Measurements from ENCODE around the gene FCHSD2. TPM values are rescaled to one million over a fixed set of nuclear protein-coding genes. Genes with fewer than 3 reads are reported as not detected.

The FCHSD2 gene
- total RNA-seq, 1 donor = 34.0 TPM

DNA sequence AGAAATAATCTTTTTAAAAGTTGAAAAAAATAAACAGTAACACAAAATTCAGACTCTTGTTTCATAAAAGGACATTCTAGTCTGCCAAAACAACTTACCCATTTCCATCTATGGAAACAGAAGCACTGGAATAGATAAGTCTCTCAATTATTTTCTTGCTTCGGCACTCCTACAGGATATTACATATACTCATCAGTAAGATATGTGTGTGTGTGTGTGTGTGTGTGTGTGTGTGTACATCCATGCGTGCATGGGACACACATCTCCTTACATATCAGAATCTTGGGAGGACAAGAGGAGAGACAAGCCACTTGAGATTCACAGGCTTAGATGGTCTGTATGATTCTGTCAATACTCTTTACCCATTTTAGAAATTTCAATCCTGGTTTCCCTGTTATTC lies 183.3 kb downstream of the FCHSD2 start:
- Histone ChIP-seq H4K20me1 (ENCODE audit: insufficient read depth, low read length) (peaks cover under 1% of the 10 kb centered on the region), H3K4me2 (ENCODE audit: insufficient read depth, low read length) (no peak overlapping the region), H3K4me1 (ENCODE audit: insufficient read depth, low read length) (peaks cover 6% of the 10 kb centered on the region), H3K79me2 (ENCODE audit: insufficient read depth, low read length) (peaks cover 2% of the 10 kb centered on the region), H3K9me3 (ENCODE audit: low read depth, low read length) (no peaks in the 10 kb centered on the region), H3K27me3 (ENCODE audit: insufficient read depth, low read length) (no peaks in the 10 kb centered on the region), H3K27ac (ENCODE audit: low read depth, low read length) (no peak overlapping the region), H3K4me3 (ENCODE audit: insufficient read depth, low read length) (no peak overlapping the region), H2AFZ (ENCODE audit: low read length) (no peak overlapping the region), H3K36me3 (ENCODE audit: insufficient read depth, low read length) (no peaks in the 10 kb centered on the region)
- DNase-seq (ENCODE audit: insufficient read length, low spot score, missing footprints) = peak; percentile 72
- TF ChIP-seq, protein P1, sequence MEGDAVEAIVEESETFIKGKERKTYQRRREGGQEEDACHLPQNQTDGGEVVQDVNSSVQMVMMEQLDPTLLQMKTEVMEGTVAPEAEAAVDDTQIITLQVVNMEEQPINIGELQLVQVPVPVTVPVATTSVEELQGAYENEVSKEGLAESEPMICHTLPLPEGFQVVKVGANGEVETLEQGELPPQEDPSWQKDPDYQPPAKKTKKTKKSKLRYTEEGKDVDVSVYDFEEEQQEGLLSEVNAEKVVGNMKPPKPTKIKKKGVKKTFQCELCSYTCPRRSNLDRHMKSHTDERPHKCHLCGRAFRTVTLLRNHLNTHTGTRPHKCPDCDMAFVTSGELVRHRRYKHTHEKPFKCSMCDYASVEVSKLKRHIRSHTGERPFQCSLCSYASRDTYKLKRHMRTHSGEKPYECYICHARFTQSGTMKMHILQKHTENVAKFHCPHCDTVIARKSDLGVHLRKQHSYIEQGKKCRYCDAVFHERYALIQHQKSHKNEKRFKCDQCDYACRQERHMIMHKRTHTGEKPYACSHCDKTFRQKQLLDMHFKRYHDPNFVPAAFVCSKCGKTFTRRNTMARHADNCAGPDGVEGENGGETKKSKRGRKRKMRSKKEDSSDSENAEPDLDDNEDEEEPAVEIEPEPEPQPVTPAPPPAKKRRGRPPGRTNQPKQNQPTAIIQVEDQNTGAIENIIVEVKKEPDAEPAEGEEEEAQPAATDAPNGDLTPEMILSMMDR (IDR thresholded peaks at IDR 0.05; ENCODE audit: extremely low read depth, low read depth, low read length) = no peak

- Histone ChIP-seq H3K27ac (ENCODE audit: low read depth, low read length) (no peak overlapping the region), H3K79me2 (ENCODE audit: insufficient read depth, low read length) (peaks cover 2% of the 10 kb centered on the region), H2AFZ (ENCODE audit: low read length) (no peak overlapping the region), H3K9me3 (ENCODE audit: low read depth, low read length) (no peaks in the 10 kb centered on the region), H3K36me3 (ENCODE audit: insufficient read depth, low read length) (no peaks in the 10 kb centered on the region), H3K27me3 (ENCODE audit: insufficient read depth, low read length) (no peaks in the 10 kb centered on the region), H4K20me1 (ENCODE audit: insufficient read depth, low read length) (peaks cover 3% of the 10 kb centered on the region), H3K4me1 (ENCODE audit: insufficient read depth, low read length) (peaks cover 12% of the 10 kb centered on the region), H3K4me3 (ENCODE audit: insufficient read depth, low read length) (no peak overlapping the region), H3K4me2 (ENCODE audit: insufficient read depth, low read length) (no peak overlapping the region)
- TF ChIP-seq, protein P1 (IDR thresholded peaks at IDR 0.05; ENCODE audit: extremely low read depth, low read depth, low read length) = no peak
- DNase-seq (ENCODE audit: insufficient read length, low spot score, missing footprints) = no peak
Observed at GRCh38 chr11:72955466-72955865, 186.7 kb downstream of the FCHSD2 start.

GRCh38 chr11:72954860-72955259 lies 187.3 kb downstream of the FCHSD2 start:
- H3K9me3 ChIP-seq (ENCODE audit: low read depth, low read length) = no peaks in the 10 kb centered on the region
- no peak overlapping the region for H3K4me2 ChIP-seq (ENCODE audit: insufficient read depth, low read length)
- no peak for DNase-seq (ENCODE audit: insufficient read length, low spot score, missing footprints)
- H3K79me2 ChIP-seq (ENCODE audit: insufficient read depth, low read length) = peaks cover 2% of the 10 kb centered on the region
- H2AFZ ChIP-seq (ENCODE audit: low read length) = no peak overlapping the region
- H3K27ac ChIP-seq (ENCODE audit: low read depth, low read length) = no peak overlapping the region
- TF ChIP-seq, protein P1 (IDR thresholded peaks at IDR 0.05; ENCODE audit: extremely low read depth, low read depth, low read length) = no peak
- peaks cover 3% of the 10 kb centered on the region for H4K20me1 ChIP-seq (ENCODE audit: insufficient read depth, low read length)
- no peaks in the 10 kb centered on the region for H3K27me3 ChIP-seq (ENCODE audit: insufficient read depth, low read length)
- peaks cover 12% of the 10 kb centered on the region for H3K4me1 ChIP-seq (ENCODE audit: insufficient read depth, low read length)
- no peak overlapping the region for H3K4me3 ChIP-seq (ENCODE audit: insufficient read depth, low read length)
- no peaks in the 10 kb centered on the region for H3K36me3 ChIP-seq (ENCODE audit: insufficient read depth, low read length)

DNA sequence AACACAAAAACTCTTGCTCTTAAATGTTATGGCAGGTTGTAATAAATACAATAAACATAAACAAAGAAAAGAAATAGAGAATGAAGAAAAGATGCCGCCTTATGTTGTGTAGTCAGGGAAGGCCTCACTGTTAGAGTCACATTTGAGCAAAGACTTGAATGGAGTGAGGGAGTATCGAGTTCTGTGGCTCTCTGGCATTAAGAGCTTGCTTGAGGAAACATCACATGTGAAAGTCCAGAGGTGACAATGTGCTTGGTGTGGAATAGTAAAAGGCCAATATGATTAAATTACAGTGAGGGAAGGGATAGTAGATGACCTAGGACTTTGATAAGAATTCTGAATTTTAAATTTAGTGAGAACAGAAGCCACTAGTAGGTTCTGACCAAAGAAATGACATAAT lies 188.5 kb downstream of the FCHSD2 start:
- H3K27ac ChIP-seq (ENCODE audit: low read depth, low read length) = no peak overlapping the region
- H4K20me1 ChIP-seq (ENCODE audit: insufficient read depth, low read length) = peaks cover 3% of the 10 kb centered on the region
- no peaks in the 10 kb centered on the region for H3K36me3 ChIP-seq (ENCODE audit: insufficient read depth, low read length)
- no peak overlapping the region for H3K4me3 ChIP-seq (ENCODE audit: insufficient read depth, low read length)
- no peaks in the 10 kb centered on the region for H3K27me3 ChIP-seq (ENCODE audit: insufficient read depth, low read length)
- peaks cover 2% of the 10 kb centered on the region for H3K79me2 ChIP-seq (ENCODE audit: insufficient read depth, low read length)
- H3K4me2 ChIP-seq (ENCODE audit: insufficient read depth, low read length) = no peak overlapping the region
- peaks cover 12% of the 10 kb centered on the region for H3K4me1 ChIP-seq (ENCODE audit: insufficient read depth, low read length)
- no peak overlapping the region for H2AFZ ChIP-seq (ENCODE audit: low read length)
- no peaks in the 10 kb centered on the region for H3K9me3 ChIP-seq (ENCODE audit: low read depth, low read length)
- no peak for DNase-seq (ENCODE audit: insufficient read length, low spot score, missing footprints)
- TF ChIP-seq, protein P1 (IDR thresholded peaks at IDR 0.05; ENCODE audit: extremely low read depth, low read depth, low read length) = no peak
